Breast epithelium (tissue), 3 donors: ENCODE data around the gene FAAP20.

Source experiments
- POLR2A ChIP-seq: fragments of 450-650 bp; IDR thresholded peaks from one replicate; pipeline ENCODE4 v1.6.1; 2016; ENCODE audit warnings: antibody characterized with exemption, mild to moderate bottlenecking, moderate library complexity
- POLR2AphosphoS5 ChIP-seq, 3 donors: sonication (generic); formaldehyde crosslinking; IDR thresholded peaks; one replicate each; pipeline ENCODE4 v1.6.1; 2017; ENCODE audit warnings: antibody characterized with exemption in 3 of 3
- TF ChIP-seq, protein P1 (sequence below), 3 donors: fragments of 450-650 bp; IDR thresholded peaks; one replicate each; pipeline ENCODE4 v1.5.1; 2016 to 2017; ENCODE audit warnings: antibody characterized with exemption in 3 of 3, mild to moderate bottlenecking in 3 of 3, moderate library complexity in 3 of 3

DNA sequence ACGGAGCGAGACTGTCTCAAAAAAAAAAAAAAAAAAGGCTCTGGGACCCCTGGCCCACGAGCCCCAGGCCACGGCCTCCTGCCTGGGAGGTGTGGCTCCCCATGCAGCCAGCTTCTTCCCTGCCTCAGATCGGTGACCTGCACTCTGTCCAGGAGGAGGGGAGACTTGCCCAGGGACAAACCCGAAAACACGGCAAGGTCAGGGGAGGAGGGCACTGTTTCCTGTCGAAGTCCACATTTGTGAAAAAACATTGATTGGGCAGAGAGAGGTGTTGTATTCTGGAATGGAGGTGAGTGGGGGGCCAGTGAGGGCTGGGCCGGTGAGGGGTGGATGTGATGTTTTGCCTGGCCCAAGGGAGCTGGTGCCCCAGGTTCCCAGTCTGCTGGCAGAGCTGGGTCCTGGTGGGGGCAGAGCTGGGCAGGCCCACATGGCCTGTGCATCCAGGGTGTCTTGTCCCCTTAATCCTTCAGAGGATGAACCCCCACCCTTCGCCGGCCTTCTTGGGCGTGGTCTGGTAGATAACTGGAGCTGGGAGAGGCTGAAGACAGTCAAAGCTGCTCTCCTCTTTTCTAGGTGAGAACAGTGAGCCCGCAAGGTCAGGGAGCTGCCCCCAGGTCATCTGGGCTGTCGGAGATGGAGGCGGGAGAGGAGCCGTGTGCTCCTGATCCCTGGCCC lies 12.4 kb upstream of the FAAP20 start:
- TF ChIP-seq, protein P1, sequence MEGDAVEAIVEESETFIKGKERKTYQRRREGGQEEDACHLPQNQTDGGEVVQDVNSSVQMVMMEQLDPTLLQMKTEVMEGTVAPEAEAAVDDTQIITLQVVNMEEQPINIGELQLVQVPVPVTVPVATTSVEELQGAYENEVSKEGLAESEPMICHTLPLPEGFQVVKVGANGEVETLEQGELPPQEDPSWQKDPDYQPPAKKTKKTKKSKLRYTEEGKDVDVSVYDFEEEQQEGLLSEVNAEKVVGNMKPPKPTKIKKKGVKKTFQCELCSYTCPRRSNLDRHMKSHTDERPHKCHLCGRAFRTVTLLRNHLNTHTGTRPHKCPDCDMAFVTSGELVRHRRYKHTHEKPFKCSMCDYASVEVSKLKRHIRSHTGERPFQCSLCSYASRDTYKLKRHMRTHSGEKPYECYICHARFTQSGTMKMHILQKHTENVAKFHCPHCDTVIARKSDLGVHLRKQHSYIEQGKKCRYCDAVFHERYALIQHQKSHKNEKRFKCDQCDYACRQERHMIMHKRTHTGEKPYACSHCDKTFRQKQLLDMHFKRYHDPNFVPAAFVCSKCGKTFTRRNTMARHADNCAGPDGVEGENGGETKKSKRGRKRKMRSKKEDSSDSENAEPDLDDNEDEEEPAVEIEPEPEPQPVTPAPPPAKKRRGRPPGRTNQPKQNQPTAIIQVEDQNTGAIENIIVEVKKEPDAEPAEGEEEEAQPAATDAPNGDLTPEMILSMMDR (IDR thresholded peaks at IDR 0.05), result no peak
- TF ChIP-seq POLR2A (no peak), POLR2AphosphoS5 (IDR thresholded peaks at IDR 0.05) (no peak)
